CD4-positive, alpha-beta T cell (primary cell): ENCODE data around the gene MED13. TPM values are rescaled to one million over a fixed set of nuclear protein-coding genes. Genes with fewer than 3 reads are reported as not detected.

Experiments
- ATAC-seq: fragments of 200-7000 bp; cut with Tn5 transposase; one replicate; pipeline ENCODE4 v1.10.0; 2022; ENCODE audit warnings: mild to moderate bottlenecking; ENCODE audit not compliant: poor library complexity
- CTCF ChIA-PET: fragments of 350-600 bp; sonication (Branson Sonifier 250); formaldehyde crosslinking; loops from one replicate; lab custom pipeline; 2021; ENCODE audit warnings: antibody characterized with exemption, inconsistent platforms; lab: Charles Lee
- POLR2A ChIA-PET: fragments of 350-600 bp; sonication (Branson Sonifier 250); formaldehyde crosslinking; loops from one replicate; lab custom pipeline; 2021; ENCODE audit warnings: antibody characterized with exemption, inconsistent platforms; lab: Charles Lee
- DNase-seq, 14 experiments: peaks; one replicate each; pipeline ENCODE4 v3.0.0-alpha.2; 2013 to 2020; ENCODE audit warnings: mixed read lengths in 2 of 14
- H3K27ac ChIP-seq, 2 donors: one replicate each; pipeline versions ENCODE4 v1.5.1 to v1.7.0; 2013; ENCODE audit warnings: low read length in 2 of 2, low read depth in 1 of 2, mild to moderate bottlenecking in 1 of 2
- H3K27me3 ChIP-seq, 2 experiments: 1 replicate in 1 of 2; 2 replicates in 1 of 2; pipeline versions ENCODE4 v1.6.1 to v1.7.0; 2013; ENCODE audit warnings: low read length in 2 of 2, control low read depth in 1 of 2, mild to moderate bottlenecking in 1 of 2, moderate library complexity in 1 of 2; ENCODE audit not compliant: insufficient read depth in 2 of 2, control insufficient read depth in 1 of 2
- H3K36me3 ChIP-seq: one replicate; pipeline ENCODE4 v1.6.1; 2013; ENCODE audit warnings: low read length, control low read depth; ENCODE audit not compliant: insufficient read depth
- H3K4me1 ChIP-seq: one replicate; pipeline ENCODE4 v1.6.1; 2013; ENCODE audit warnings: low read length, control low read depth; ENCODE audit not compliant: insufficient read depth
- H3K4me3 ChIP-seq: one replicate; pipeline ENCODE4 v1.5.1; 2013; ENCODE audit warnings: mild to moderate bottlenecking, low read length, moderate library complexity
- H3K9me3 ChIP-seq, 2 experiments: 1 replicate in 1 of 2; 2 replicates in 1 of 2; pipeline versions ENCODE4 v1.6.1 to v1.7.0; 2013; ENCODE audit warnings: low read length in 2 of 2, mild to moderate bottlenecking in 2 of 2, control low read depth in 1 of 2, moderate library complexity in 1 of 2; ENCODE audit not compliant: control insufficient read depth in 1 of 2, insufficient read depth in 1 of 2
- H3K27ac Mint-ChIP-seq: one replicate; pipeline ENCODE4 v1.8.0; 2020; ENCODE audit warnings: mixed read lengths
- H3K27me3 Mint-ChIP-seq: one replicate; pipeline ENCODE4 v1.8.0; 2021; ENCODE audit warnings: mixed read lengths
- H3K36me3 Mint-ChIP-seq: one replicate; pipeline ENCODE4 v1.8.0; 2021; ENCODE audit warnings: low read depth, mixed read lengths
- H3K4me1 Mint-ChIP-seq: one replicate; pipeline ENCODE4 v1.8.0; 2021; ENCODE audit warnings: low read depth, mixed read lengths
- H3K4me3 Mint-ChIP-seq: one replicate; pipeline ENCODE4 v1.8.0; 2020; ENCODE audit warnings: mild to moderate bottlenecking, mixed read lengths
- H3K9me3 Mint-ChIP-seq: one replicate; pipeline ENCODE4 v1.8.0; 2020; ENCODE audit warnings: mixed read lengths
- intact Hi-C, 2 experiments: fragments of 100-400 bp; cut with DNase I in 1 of 2; cut with micrococcal nuclease in 1 of 2; formaldehyde crosslinking; loops; one replicate each; pipeline versions ENCODE4 v1.15.1 to v1.9.0; 2023 to 2025; cut with DNase I, micrococcal nuclease
- total RNA-seq, 174 experiments: library from RNA in 2 of 174; stranded (reverse) in 2 of 174; gene quantifications; one replicate each; pipeline ENCODE4 v1.2.3 and lab custom pipeline; 2021 to 2026
- TF ChIP-seq, protein P1 (sequence below): fragments of 200-600 bp; IDR thresholded peaks from one replicate; pipeline ENCODE4 v1.8.0; 2022; ENCODE audit warnings: antibody characterized with exemption, mild to moderate bottlenecking

The MED13 gene
- total RNA-seq, 2 experiments from 2014 or later: 75.7 to 85.8 TPM

DNA sequence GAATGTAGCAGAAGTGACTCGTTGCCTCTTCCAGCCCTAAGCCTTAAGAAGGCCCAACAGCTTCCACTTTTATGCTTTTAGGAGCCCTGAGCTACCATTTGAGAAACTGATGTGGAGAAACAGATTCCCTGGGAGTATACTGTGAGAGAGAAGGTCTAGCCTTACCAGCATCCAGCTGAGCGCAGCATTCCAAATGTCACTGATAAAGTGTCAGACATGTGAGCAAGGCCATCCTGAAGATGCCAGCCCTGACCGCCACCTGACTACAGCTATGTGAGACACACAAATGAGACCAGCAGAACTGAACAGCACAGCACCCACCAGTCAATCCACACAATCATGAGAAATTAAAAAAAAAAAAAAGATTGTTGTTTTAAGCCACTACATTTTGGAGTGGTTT is 18.6 kb upstream of the MED13 start:
- Histone ChIP-seq H3K36me3 (no peaks in the 10 kb centered on the region), H3K27me3 (peaks cover 0 to under 1% of the 10 kb centered on the region in 2 experiments), H3K4me1 (peaks cover 11% of the 10 kb centered on the region), H3K4me3 (no peak overlapping the region), H3K9me3 (no peaks in the 10 kb centered on the region), H3K27ac (no peak overlapping the region)
- ChIA-PET CTCF (no interaction called here), POLR2A (no interaction called here)
- Mint-ChIP-seq H3K4me1 (peaks cover 13% of the 10 kb centered on the region), H3K4me3 (no peak overlapping the region), H3K36me3 (no peaks in the 10 kb centered on the region), H3K27me3 (no peaks in the 10 kb centered on the region), H3K9me3 (no peaks in the 10 kb centered on the region), H3K27ac (no peak overlapping the region)
- intact Hi-C loops: no loop called here
- ATAC-seq: no peak
- DNase-seq: no peak
- TF ChIP-seq, protein P1, sequence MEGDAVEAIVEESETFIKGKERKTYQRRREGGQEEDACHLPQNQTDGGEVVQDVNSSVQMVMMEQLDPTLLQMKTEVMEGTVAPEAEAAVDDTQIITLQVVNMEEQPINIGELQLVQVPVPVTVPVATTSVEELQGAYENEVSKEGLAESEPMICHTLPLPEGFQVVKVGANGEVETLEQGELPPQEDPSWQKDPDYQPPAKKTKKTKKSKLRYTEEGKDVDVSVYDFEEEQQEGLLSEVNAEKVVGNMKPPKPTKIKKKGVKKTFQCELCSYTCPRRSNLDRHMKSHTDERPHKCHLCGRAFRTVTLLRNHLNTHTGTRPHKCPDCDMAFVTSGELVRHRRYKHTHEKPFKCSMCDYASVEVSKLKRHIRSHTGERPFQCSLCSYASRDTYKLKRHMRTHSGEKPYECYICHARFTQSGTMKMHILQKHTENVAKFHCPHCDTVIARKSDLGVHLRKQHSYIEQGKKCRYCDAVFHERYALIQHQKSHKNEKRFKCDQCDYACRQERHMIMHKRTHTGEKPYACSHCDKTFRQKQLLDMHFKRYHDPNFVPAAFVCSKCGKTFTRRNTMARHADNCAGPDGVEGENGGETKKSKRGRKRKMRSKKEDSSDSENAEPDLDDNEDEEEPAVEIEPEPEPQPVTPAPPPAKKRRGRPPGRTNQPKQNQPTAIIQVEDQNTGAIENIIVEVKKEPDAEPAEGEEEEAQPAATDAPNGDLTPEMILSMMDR: no peak

- CTCF ChIA-PET: no interaction called here
- DNase-seq (no peak), ATAC-seq (no peak)
- H3K9me3 Mint-ChIP-seq: no peaks in the 10 kb centered on the region
- intact Hi-C loops: no loop called here
- Histone ChIP-seq H3K27ac (no peak overlapping the region), H3K4me3 (no peak overlapping the region), H3K36me3 (no peaks in the 10 kb centered on the region), H3K4me1 (peaks cover 11% of the 10 kb centered on the region), H3K27me3 (peaks cover 5 to 7% of the 10 kb centered on the region in 2 experiments), H3K9me3 (no peaks in the 10 kb centered on the region)
- POLR2A ChIA-PET: no interaction called here
- no peak overlapping the region for H3K4me3 Mint-ChIP-seq
- no peak overlapping the region for H3K27ac Mint-ChIP-seq
- TF ChIP-seq, protein P1: no peak
- H3K4me1 Mint-ChIP-seq: peaks cover 7% of the 10 kb centered on the region
- peaks cover 13% of the 10 kb centered on the region for H3K27me3 Mint-ChIP-seq
- H3K36me3 Mint-ChIP-seq: no peaks in the 10 kb centered on the region
Observed at GRCh38 chr17:62080647-62081046, 15.6 kb upstream of the MED13 start.

DNA sequence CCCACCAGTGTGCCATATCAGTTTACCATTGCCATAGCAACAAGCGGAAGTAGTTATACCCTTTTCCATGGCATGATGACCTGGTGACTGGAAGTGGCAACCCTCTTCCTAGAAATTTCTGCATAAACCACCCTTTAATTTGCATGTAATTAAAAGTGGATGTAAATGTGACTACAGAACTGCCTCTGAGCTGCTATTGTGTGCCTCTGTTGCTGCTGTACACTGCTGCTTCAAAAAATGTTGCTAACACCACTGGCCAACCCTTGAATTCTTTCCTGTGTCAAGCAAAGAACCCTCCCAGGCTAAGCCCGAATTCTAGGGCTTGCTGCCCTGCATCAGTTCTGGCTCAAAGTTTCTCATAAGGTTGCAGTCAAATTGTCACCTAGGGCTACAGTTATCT is 12.9 kb upstream of the MED13 start:
- Mint-ChIP-seq H3K4me1 (no peaks in the 10 kb centered on the region), H3K36me3 (no peaks in the 10 kb centered on the region), H3K4me3 (no peak overlapping the region), H3K27ac (no peak overlapping the region), H3K27me3 (peaks cover 13% of the 10 kb centered on the region), H3K9me3 (no peaks in the 10 kb centered on the region)
- H3K4me1 ChIP-seq: no peaks in the 10 kb centered on the region
- POLR2A ChIA-PET: no interaction called here
- H3K27ac ChIP-seq: no peak overlapping the region
- CTCF ChIA-PET: no interaction called here
- no peaks in the 10 kb centered on the region for H3K36me3 ChIP-seq
- H3K27me3 ChIP-seq: peaks cover 5 to 7% of the 10 kb centered on the region in 2 experiments
- H3K4me3 ChIP-seq: no peak overlapping the region
- TF ChIP-seq, protein P1: no peak
- ATAC-seq (no peak), DNase-seq (no peak)
- H3K9me3 ChIP-seq: no peaks in the 10 kb centered on the region
- intact Hi-C loops: no loop called here
